BJ (cell line): ENCODE data around the gene STX18. TPM values are rescaled to one million over a fixed set of nuclear protein-coding genes. Genes with fewer than 3 reads are reported as not detected.

ENCODE experiments used
- CTCF ChIA-PET: fragments of 350-600 bp; formaldehyde crosslinking; extraction: SDS; loops from one replicate; lab custom pipeline; 2021; ENCODE audit warnings: antibody characterized with exemption, inconsistent platforms; lab: Yijun Ruan, JAX
- POLR2A ChIA-PET: fragments of 300-600 bp; sonication (Branson Sonifier 250); formaldehyde crosslinking; extraction: SDS; loops from one replicate; lab custom pipeline; 2021; ENCODE audit warnings: antibody characterized with exemption; lab: Charles Lee
- DNase-seq: peaks from one replicate; pipeline ENCODE4 v3.0.0-alpha.2; 2011; ENCODE audit warnings: low read depth
- H3K27me3 ChIP-seq: 2 replicates; pipeline ENCODE4 v1.6.0; 2011; ENCODE audit warnings: low read length; ENCODE audit not compliant: control insufficient read depth, insufficient read depth
- H3K36me3 ChIP-seq: 2 replicates; pipeline ENCODE4 v1.5.1; 2011; ENCODE audit warnings: low read length; ENCODE audit not compliant: control insufficient read depth, insufficient read depth
- H3K4me3 ChIP-seq: 2 replicates; pipeline ENCODE4 v1.5.1; 2011; ENCODE audit warnings: low read depth, mild to moderate bottlenecking, control low read depth, low read length
- polyA plus RNA-seq: library from polyadenylated mRNA; depleted of rRNA; stranded (reverse); fragments of >200 nt; gene quantifications from 2 replicates; pipeline ENCODE4 v1.2.3, GENCODE V29; 2011
- TF ChIP-seq, protein P1 (sequence below): IDR thresholded peaks from 2 replicates; pipeline ENCODE4 v1.5.1; 2011; ENCODE audit warnings: low read depth, mild to moderate bottlenecking, control low read depth, inconsistent platforms, low read length, moderate library complexity; ENCODE audit not compliant: insufficient read depth

Gene STX18
- polyA plus RNA-seq, 1 experiment: 35.6 TPM

DNA sequence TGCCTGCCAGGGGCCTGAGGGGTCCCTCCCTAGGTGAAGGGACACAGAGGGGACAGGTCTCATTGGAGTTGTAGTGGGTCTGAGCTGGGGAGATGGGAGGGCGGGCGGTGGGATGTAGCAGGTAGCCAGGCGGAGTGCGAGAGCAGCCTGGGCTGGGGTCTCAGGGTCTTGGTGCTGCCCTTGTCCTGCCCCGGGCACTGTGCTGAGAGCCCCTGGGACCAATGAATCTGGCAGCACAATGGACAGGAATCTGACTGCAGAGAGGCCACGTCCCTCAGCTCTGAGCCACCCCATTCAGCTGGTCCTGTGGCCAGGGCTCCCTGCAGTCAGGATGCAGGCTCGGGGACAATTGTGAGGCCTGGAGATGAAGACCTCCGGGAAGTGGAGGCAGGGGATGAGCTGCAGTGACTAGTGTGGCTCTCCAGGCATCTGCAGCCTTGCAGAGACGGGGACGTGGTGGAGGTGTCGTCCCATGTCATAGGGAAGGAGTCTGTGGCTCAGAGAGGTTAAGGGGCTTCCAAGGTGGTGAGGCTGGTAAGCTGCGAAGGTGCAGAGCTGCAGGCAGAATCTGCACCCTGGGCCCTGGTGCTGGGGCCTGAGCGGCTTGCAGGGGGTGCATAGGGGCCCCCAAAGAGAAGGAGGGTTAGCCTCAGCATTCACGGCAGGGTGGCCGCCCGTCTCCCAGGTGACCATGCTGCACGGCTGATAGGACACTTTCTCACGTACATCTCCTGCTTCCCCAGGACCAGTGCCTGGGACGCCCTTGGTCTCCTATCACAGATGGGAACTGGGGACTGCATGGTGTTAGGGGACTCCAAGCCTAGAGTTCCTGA lies 134.3 kb downstream of the STX18 start:
- no peak for DNase-seq
- H3K4me3 ChIP-seq: no peak overlapping the region
- H3K27me3 ChIP-seq: peaks cover 24% of the 10 kb centered on the region
- TF ChIP-seq, protein P1, sequence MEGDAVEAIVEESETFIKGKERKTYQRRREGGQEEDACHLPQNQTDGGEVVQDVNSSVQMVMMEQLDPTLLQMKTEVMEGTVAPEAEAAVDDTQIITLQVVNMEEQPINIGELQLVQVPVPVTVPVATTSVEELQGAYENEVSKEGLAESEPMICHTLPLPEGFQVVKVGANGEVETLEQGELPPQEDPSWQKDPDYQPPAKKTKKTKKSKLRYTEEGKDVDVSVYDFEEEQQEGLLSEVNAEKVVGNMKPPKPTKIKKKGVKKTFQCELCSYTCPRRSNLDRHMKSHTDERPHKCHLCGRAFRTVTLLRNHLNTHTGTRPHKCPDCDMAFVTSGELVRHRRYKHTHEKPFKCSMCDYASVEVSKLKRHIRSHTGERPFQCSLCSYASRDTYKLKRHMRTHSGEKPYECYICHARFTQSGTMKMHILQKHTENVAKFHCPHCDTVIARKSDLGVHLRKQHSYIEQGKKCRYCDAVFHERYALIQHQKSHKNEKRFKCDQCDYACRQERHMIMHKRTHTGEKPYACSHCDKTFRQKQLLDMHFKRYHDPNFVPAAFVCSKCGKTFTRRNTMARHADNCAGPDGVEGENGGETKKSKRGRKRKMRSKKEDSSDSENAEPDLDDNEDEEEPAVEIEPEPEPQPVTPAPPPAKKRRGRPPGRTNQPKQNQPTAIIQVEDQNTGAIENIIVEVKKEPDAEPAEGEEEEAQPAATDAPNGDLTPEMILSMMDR: no peak
- ChIA-PET POLR2A (no interaction called here), CTCF (no interaction called here)
- H3K36me3 ChIP-seq: no peaks in the 10 kb centered on the region

DNA sequence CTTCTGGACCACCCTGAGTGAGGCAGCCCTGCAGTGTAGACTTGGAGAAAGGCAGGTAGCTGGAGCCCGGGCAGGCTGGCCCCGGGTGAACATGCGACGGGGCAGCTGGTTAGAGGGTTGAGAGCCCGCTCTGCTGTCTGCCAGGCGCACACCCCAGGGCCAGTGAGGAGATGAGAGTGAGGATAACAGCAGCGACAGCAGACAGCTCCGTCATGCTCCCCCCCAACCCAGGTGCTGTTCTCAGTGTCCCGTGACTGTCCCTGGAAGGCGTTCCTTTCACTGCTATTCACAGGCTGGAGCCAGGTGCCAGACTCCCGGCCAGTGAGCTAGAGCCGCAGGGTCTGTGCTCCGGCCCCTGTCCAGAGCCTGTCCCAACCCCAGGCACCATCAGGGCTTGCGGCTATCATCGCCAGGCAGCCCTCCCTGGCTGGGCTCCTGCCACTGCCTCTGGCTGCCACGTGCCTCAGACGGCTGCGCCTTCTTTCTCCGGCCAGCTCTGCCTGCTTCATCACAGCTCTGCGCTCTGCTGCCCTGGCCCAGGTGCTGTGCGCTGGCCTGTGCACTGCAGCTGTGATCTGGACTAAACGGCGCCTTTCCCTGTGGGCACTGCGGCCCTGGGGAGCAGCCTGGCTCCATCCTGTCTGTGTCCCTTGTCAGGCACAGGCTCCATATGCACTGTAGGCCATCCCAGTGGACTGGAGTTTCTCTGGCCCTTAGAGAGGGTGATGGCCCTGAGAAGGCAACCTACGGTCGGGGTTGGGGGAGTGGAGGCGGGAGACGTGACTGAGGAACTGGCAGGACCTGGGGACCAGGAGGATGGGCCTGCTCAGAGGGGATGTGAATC lies 135.2 kb downstream of the STX18 start:
- TF ChIP-seq, protein P1: no peak
- H3K4me3 ChIP-seq: no peak overlapping the region
- ChIA-PET POLR2A (no interaction called here), CTCF (interaction anchor here (0.7 kb wide), 1 partner anchor 71 kb away, joined by 3 read pairs; no protein-coding TSS in a partner anchor)
- H3K36me3 ChIP-seq: no peaks in the 10 kb centered on the region
- DNase-seq: no peak
- H3K27me3 ChIP-seq: peaks cover 26% of the 10 kb centered on the region

DNA sequence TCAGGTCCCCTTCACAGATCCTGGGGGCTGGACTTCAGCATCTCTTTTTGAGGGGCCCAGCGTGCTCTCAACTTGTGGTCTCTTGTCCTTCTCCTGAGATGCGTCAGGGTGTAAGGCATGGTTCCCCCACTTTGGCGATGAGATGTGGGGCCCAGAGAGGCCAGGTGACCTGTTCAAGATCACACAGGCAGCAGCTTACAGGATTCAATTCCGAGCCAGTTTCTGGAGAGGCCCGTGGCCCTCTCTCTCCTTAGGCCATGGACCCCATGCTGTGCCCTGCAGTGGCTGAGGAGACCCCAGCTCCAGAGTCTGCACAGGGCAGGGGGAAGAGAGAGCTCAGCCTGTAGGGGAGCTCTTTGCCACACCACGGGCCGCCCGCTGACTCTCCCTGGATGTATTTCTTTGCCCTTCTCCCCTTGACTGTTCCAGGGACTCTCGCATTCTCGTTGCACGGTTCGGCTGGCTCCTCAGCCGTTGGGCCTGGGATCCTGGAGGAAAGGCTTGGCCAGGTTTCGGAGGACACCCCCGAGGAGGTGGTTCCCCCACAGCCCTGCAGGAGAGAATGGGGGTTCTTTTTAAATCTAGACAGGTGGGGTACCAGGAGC lies 136.4 kb downstream of the STX18 start:
- CTCF ChIA-PET: no interaction called here
- no peaks in the 10 kb centered on the region for H3K36me3 ChIP-seq
- H3K4me3 ChIP-seq: no peak overlapping the region
- H3K27me3 ChIP-seq: peaks cover 30% of the 10 kb centered on the region
- POLR2A ChIA-PET: no interaction called here
- TF ChIP-seq, protein P1: no peak
- no peak for DNase-seq

DNA sequence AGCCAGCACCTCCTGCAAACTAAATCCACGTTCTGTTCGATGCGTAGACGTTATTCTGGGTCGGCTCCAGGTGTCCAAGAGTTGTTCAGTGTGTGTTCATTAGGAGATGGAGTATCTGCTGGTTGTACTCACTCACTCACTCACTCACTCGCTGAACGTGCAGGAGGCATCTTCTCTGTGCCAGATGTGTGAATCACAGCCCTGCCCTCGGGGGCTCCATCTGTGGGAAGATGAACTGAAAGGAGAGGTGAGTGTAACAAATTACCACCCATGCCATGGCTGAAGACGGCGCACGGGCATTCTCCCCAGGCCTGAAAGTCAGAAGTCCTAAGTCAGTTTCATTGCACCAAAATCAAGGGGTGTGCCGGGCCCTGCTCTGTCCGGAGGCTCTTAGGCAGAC lies 138.9 kb downstream of the STX18 start:
- ChIA-PET POLR2A (no interaction called here), CTCF (no interaction called here)
- Histone ChIP-seq H3K27me3 (peaks cover 29% of the 10 kb centered on the region), H3K4me3 (no peak overlapping the region), H3K36me3 (no peaks in the 10 kb centered on the region)
- TF ChIP-seq, protein P1: no peak
- peak; percentile 37 for DNase-seq

DNA sequence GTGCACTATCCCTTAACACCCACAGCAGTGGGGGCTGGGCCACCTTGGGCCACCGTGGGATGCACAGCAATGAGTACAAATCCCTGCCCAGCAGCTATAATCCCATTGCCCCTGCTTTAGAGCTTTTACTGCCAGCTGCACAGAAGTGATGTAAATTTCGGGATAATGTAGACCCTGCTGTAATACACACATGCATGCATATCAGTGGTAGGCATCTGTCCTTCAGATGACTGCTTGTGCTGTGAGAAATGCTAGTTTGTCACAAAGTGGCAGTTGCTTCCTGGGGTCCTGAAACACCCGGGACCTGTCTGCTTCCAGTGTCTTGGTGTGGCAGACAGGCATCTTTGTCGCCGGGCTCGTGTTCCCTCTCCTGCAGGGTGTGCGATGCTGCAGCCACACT lies 140.8 kb downstream of the STX18 start:
- TF ChIP-seq, protein P1: no peak
- H3K4me3 ChIP-seq: no peak overlapping the region
- peaks cover 29% of the 10 kb centered on the region for H3K27me3 ChIP-seq
- CTCF ChIA-PET: no interaction called here
- no peaks in the 10 kb centered on the region for H3K36me3 ChIP-seq
- no peak for DNase-seq
- POLR2A ChIA-PET: no interaction called here
